Bronchial epithelial cell (primary cell): Measurements from ENCODE around the gene TMPRSS2. TPM values are rescaled to one million over a fixed set of nuclear protein-coding genes. Genes with fewer than 3 reads are reported as not detected.

Experiments used
- DNase-seq: peaks from one replicate; pipeline ENCODE4 v3.0.0-alpha.2; 2010; ENCODE audit warnings: low read depth
- FAIRE-seq: peaks from 2 replicates; lab custom pipeline; 2011; peaks lifted over from hg19 to GRCh38; lab: Jason Lieb, UNC
- H3K27me3 ChIP-seq: 2 replicates; pipeline ENCODE4 v1.5.1; 2011; ENCODE audit warnings: low read length; ENCODE audit not compliant: control insufficient read depth, insufficient read depth
- H3K36me3 ChIP-seq: 2 replicates; pipeline ENCODE4 v1.5.1; 2011; ENCODE audit warnings: low read length; ENCODE audit not compliant: control insufficient read depth, insufficient read depth
- H3K4me3 ChIP-seq: 2 replicates; pipeline ENCODE4 v1.5.1; 2011; ENCODE audit warnings: mild to moderate bottlenecking, low read depth, low read length, control low read depth
- total RNA-seq: library from RNA; depleted of rRNA; stranded (reverse); fragments of >200 nt; gene quantifications from 2 replicates; pipeline ENCODE4 v1.2.1, GENCODE V29; 2014
- TF ChIP-seq, protein P1 (sequence below): IDR thresholded peaks from 2 replicates; pipeline ENCODE4 v1.5.1; 2011; ENCODE audit warnings: mild to moderate bottlenecking, moderate library complexity, low read length, control low read depth, inconsistent platforms; ENCODE audit not compliant: insufficient read depth, severe bottlenecking

TMPRSS2 gene
- total RNA-seq, 1 donor from 2014 or later = 3.7 TPM

DNA sequence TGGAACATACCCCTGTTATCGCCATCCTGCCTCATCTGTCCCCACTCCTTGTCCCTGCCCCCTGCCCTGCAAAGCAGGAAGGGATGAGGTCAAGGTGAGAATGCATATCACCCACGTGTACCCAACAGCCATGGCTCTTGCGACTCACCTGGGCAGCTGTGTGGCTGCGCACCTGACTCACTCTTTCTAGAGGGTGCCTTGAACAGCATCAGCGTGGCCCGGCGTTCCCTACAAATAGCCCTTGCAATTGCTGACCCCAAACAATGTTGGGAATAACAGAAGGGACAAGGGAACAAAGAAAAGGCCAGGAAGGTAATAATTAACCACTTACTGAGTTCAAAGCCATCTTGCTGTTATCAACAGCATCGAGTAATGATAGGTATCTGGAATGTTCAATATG lies 10.2 kb downstream of the TMPRSS2 start:
- Histone ChIP-seq H3K4me3 (no peak overlapping the region), H3K27me3 (peaks cover 2% of the 10 kb centered on the region), H3K36me3 (no peaks in the 10 kb centered on the region)
- TF ChIP-seq, protein P1, sequence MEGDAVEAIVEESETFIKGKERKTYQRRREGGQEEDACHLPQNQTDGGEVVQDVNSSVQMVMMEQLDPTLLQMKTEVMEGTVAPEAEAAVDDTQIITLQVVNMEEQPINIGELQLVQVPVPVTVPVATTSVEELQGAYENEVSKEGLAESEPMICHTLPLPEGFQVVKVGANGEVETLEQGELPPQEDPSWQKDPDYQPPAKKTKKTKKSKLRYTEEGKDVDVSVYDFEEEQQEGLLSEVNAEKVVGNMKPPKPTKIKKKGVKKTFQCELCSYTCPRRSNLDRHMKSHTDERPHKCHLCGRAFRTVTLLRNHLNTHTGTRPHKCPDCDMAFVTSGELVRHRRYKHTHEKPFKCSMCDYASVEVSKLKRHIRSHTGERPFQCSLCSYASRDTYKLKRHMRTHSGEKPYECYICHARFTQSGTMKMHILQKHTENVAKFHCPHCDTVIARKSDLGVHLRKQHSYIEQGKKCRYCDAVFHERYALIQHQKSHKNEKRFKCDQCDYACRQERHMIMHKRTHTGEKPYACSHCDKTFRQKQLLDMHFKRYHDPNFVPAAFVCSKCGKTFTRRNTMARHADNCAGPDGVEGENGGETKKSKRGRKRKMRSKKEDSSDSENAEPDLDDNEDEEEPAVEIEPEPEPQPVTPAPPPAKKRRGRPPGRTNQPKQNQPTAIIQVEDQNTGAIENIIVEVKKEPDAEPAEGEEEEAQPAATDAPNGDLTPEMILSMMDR = no peak
- FAIRE-seq (no peak), DNase-seq (no peak)

DNA sequence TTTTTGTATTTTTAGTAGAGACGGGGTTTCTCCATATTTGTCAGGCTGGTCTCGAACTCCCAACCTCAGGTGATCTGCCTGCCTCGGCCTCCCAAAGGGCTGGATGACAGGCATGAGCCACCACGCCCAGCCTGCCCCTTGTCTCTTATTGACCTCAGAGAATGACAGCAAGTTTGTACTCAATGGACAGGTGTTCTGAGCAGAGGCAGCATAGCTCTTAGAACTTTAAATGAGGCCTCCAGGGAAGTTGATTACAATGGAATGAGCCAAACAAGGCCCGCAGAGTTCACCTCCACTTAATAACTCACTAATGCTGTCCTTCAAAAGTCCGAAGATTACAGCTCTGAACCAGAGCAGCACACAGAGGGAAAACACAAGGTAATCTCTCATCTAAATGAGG lies 10.9 kb downstream of the TMPRSS2 start:
- no peak for DNase-seq
- peaks cover under 1% of the 10 kb centered on the region for H3K27me3 ChIP-seq
- H3K36me3 ChIP-seq = no peaks in the 10 kb centered on the region
- TF ChIP-seq, protein P1 = no peak
- no peak overlapping the region for H3K4me3 ChIP-seq
- FAIRE-seq = no peak

DNA sequence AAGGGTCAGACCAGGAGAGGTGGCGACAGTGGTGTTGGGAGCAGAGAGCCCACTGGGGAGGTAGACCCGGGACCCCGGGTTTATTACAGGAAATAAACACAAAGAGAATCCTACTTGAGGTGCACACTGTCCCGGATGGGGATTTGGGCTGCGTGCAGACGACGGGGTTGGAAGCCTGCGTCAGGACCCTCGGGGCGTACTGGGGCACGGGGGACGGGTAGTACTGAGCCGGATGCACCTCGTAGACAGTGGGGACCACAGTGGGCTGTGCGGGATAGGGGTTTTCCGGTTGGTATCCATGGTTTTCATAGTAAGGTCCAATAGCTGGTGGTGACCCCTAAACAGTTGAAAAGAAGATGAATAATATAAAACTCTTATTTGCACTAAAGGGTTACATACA lies 13.7 kb downstream of the TMPRSS2 start:
- TF ChIP-seq, protein P1 = no peak
- Histone ChIP-seq H3K4me3 (no peak overlapping the region), H3K27me3 (no peaks in the 10 kb centered on the region), H3K36me3 (no peaks in the 10 kb centered on the region)
- DNase-seq = no peak
- FAIRE-seq = no peak

DNA sequence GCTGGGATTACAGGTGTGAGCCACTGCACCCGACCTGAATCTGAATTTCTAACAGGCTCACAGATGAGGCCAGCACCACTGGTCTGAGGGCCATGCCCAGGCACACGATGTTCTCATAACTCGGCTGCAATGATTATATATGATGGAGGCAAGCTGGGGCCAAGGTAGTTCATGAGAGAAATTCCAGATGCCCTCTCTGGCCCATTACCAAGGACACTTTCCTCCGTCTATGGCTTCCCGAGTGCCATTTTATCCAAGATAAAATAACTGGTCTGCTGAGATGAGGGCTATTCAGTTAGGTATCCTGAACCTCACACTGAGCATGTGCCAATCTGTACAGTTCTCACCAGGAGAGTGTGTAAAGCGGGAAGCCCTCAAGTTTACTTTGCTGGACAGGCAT lies 16.5 kb downstream of the TMPRSS2 start:
- TF ChIP-seq, protein P1 = no peak
- H3K36me3 ChIP-seq = no peaks in the 10 kb centered on the region
- H3K4me3 ChIP-seq = no peak overlapping the region
- FAIRE-seq (no peak), DNase-seq (no peak)
- no peaks in the 10 kb centered on the region for H3K27me3 ChIP-seq

DNA sequence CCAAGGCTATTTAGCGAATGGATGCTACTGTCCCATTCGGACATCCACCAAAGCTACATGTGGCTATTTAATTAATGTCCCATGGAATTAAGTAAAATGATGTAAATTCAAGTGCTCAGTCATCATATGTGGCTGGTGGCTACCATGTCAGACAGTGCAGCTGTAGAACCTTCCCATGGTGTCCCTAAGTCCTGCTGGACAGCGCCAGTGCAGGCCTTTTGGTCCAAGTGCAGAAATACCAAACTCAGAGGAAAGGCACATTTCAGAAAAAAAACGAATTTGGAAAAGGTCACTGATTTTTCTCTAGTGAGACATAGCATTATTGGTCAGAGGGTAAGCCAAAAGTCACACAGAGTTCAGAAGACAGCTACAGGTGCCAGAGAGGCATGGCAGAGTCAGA lies 17.6 kb downstream of the TMPRSS2 start:
- H3K4me3 ChIP-seq = no peak overlapping the region
- no peaks in the 10 kb centered on the region for H3K27me3 ChIP-seq
- TF ChIP-seq, protein P1 = no peak
- no peak for DNase-seq
- no peaks in the 10 kb centered on the region for H3K36me3 ChIP-seq
- FAIRE-seq = no peak

DNA sequence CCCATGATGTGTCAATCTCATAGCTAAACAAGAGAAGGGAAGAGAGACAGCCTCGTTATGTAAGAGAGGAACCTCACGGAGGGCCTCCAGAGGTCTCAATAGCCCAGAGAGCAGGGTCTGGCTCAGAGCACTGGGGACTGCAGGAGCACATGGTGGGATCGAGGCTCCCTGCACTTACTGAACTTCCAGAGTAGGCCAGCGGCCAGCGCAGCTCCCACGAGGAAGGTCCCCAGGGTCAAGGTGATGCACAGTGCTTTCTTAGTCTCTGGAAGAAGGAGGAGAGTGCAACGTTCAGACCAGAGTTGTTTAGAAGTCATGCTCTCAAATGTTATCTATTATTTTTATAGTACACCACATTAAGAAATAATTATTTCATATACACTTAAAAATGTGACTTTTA lies 18.6 kb downstream of the TMPRSS2 start:
- H3K4me3 ChIP-seq = no peak overlapping the region
- no peaks in the 10 kb centered on the region for H3K27me3 ChIP-seq
- no peaks in the 10 kb centered on the region for H3K36me3 ChIP-seq
- FAIRE-seq (no peak), DNase-seq (no peak)
- TF ChIP-seq, protein P1 = no peak
